ENCODE measurements around the gene CFAP251. TPM values are rescaled to one million over a fixed set of nuclear protein-coding genes. Genes with fewer than 3 reads are reported as not detected.

The CFAP251 gene
- total RNA-seq, 1 donor from 2014 or later = 2.8 TPM

GRCh38 chr12:121966959-121967358 lies 48.6 kb downstream of the CFAP251 start:
- DNase-seq = no peak
- no peaks in the 10 kb centered on the region for H3K9me3 Mint-ChIP-seq (ENCODE audit: unreplicated experiment)
- H3K36me3 Mint-ChIP-seq (ENCODE audit: unreplicated experiment) = peaks cover 12% of the 10 kb centered on the region
- no peak overlapping the region for H3K4me3 Mint-ChIP-seq (ENCODE audit: unreplicated experiment)
- H3K4me1 Mint-ChIP-seq (ENCODE audit: low read depth, unreplicated experiment) = peaks cover 2% of the 10 kb centered on the region
- no peak overlapping the region for H3K27ac Mint-ChIP-seq (ENCODE audit: unreplicated experiment)
- peaks cover 2% of the 10 kb centered on the region for H3K27me3 Mint-ChIP-seq (ENCODE audit: unreplicated experiment)
- no peak for TF ChIP-seq CTCF (IDR thresholded peaks at IDR 0.05; ENCODE audit: partially characterized antibody, unreplicated experiment)

- peaks cover 1% of the 10 kb centered on the region for H3K9me3 Mint-ChIP-seq (ENCODE audit: unreplicated experiment)
- no peak overlapping the region for H3K27ac Mint-ChIP-seq (ENCODE audit: unreplicated experiment)
- DNase-seq = no peak
- peaks cover 4% of the 10 kb centered on the region for H3K27me3 Mint-ChIP-seq (ENCODE audit: unreplicated experiment)
- TF ChIP-seq CTCF (IDR thresholded peaks at IDR 0.05; ENCODE audit: partially characterized antibody, unreplicated experiment) = no peak
- H3K4me1 Mint-ChIP-seq (ENCODE audit: low read depth, unreplicated experiment) = peaks cover 2% of the 10 kb centered on the region
- peaks cover 14% of the 10 kb centered on the region for H3K36me3 Mint-ChIP-seq (ENCODE audit: unreplicated experiment)
- no peak overlapping the region for H3K4me3 Mint-ChIP-seq (ENCODE audit: unreplicated experiment)
These were observed 50.5 kb downstream of the CFAP251 start for GRCh38 chr12:121968876-121969275.

- DNase-seq = no peak
- H3K27ac Mint-ChIP-seq (ENCODE audit: unreplicated experiment) = no peak overlapping the region
- H3K36me3 Mint-ChIP-seq (ENCODE audit: unreplicated experiment) = peaks cover 22% of the 10 kb centered on the region
These were observed 51.3 kb downstream of the CFAP251 start for GRCh38 chr12:121969726-121970125.

GRCh38 chr12:121970581-121971300 lies 52.3 kb downstream of the CFAP251 start:
- H3K36me3 Mint-ChIP-seq (ENCODE audit: unreplicated experiment) = peaks cover 24% of the 10 kb centered on the region
- TF ChIP-seq CTCF (IDR thresholded peaks at IDR 0.05; ENCODE audit: partially characterized antibody, unreplicated experiment) = no peak
- H3K27ac Mint-ChIP-seq (ENCODE audit: unreplicated experiment) = no peak overlapping the region
- peaks cover 2% of the 10 kb centered on the region for H3K4me1 Mint-ChIP-seq (ENCODE audit: low read depth, unreplicated experiment)
- peaks cover 1% of the 10 kb centered on the region for H3K9me3 Mint-ChIP-seq (ENCODE audit: unreplicated experiment)
- H3K27me3 Mint-ChIP-seq (ENCODE audit: unreplicated experiment) = peaks cover 4% of the 10 kb centered on the region
- H3K4me3 Mint-ChIP-seq (ENCODE audit: unreplicated experiment) = no peak overlapping the region
- DNase-seq = no peak

More at GRCh38 chr12:121969726-121970125, 51.3 kb downstream of the CFAP251 start:
- Mint-ChIP-seq H3K9me3 (ENCODE audit: unreplicated experiment) (peaks cover 1% of the 10 kb centered on the region), H3K4me1 (ENCODE audit: low read depth, unreplicated experiment) (peaks cover 2% of the 10 kb centered on the region), H3K27me3 (ENCODE audit: unreplicated experiment) (peaks cover 4% of the 10 kb centered on the region), H3K4me3 (ENCODE audit: unreplicated experiment) (no peak overlapping the region)
- no peak for TF ChIP-seq CTCF (IDR thresholded peaks at IDR 0.05; ENCODE audit: partially characterized antibody, unreplicated experiment)
